ENCODE data around the gene LIPC. TPM values are rescaled to one million over a fixed set of nuclear protein-coding genes. Genes with fewer than 3 reads are reported as not detected.

LIPC gene
- polyA plus RNA-seq, 2 of the 4 experiments (the other 2 are of a cell fraction): 0.13 to 0.30 TPM

GRCh38 chr15:58546635-58547627 lies 115.1 kb downstream of the LIPC start (continued):
- TF ChIP-seq SMC3 (IDR thresholded peaks at IDR 0.05) (peak; percentile 48), FOSL2 (IDR thresholded peaks at IDR 0.05) (peak; percentile 87), FOSL2 (CRISPR knock-in tag; IDR thresholded peaks at IDR 0.05) (peak; percentile 97), JUN (IDR thresholded peaks at IDR 0.05) (peak in 1 of 2 experiments; percentile 62)

GRCh38 chr15:58547628-58548307 lies 116.0 kb downstream of the LIPC start:
- WGBS (ENCODE audit: missing lambda C conversion rate): 71% methylated on average over 9 of the region's 9 CpGs
- Histone ChIP-seq H3K27ac (peak overlapping the region; percentile 95), H3K9me3 (no peaks in the 10 kb centered on the region), H3K4me2 (peak overlapping the region; percentile 85), H3K4me3 (no peak overlapping the region), H3K4me1 (peaks cover 55% of the 10 kb centered on the region)
- CTCF ChIA-PET: interaction anchor here (0.5 to 2.3 kb wide), 18 partner anchors 8 to 987 kb away, joined by 3 to 9 read pairs (median 3); partner anchors contain the start of gene MINDY2
- POLR2A ChIA-PET: interaction anchor here (0.6 to 2.5 kb wide), 20 partner anchors 11 to 278 kb away, joined by 3 to 38 read pairs (median 5); partner anchors contain the start of genes ADAM10 and MINDY2
- DNase-seq (ENCODE audit: low read depth in 1 of 2, low spot score in 1 of 2) (no peak), FAIRE-seq (no peak), ATAC-seq (peak; percentile 31 to 33; a peak in 4 of 6 replicates)
- TF ChIP-seq RCOR1 (IDR thresholded peaks at IDR 0.05; ENCODE audit: low read depth, low read length) (no peak), TP53 (CRISPR knock-in tag; IDR thresholded peaks at IDR 0.05) (no peak), KDM5A (IDR thresholded peaks at IDR 0.05) (no peak)

GRCh38 chr15:58548308-58549012 lies 116.7 kb downstream of the LIPC start:
- WGBS (ENCODE audit: missing lambda C conversion rate): 97% methylated on average over 25 of the region's 26 CpGs
- Histone ChIP-seq H3K4me1 (peaks cover 55% of the 10 kb centered on the region), H3K9me3 (no peaks in the 10 kb centered on the region), H3K4me3 (no peak overlapping the region), H3K4me2 (peak overlapping the region; percentile 85; the same call in 1 of the 3 replicates), H3K27ac (peak overlapping the region; percentile 95)
- no peak for TF ChIP-seq HOXB5 (CRISPR knock-in tag; IDR thresholded peaks at IDR 0.05)
- no peak for TF ChIP-seq KDM1A (IDR thresholded peaks at IDR 0.05; ENCODE audit: low read depth)
- no peak for TF ChIP-seq REST (IDR thresholded peaks at IDR 0.05)
- no peak for TF ChIP-seq RNF2 (IDR thresholded peaks at IDR 0.05; ENCODE audit: borderline replicate concordance, low read depth)
- TF ChIP-seq ZC3H11A (IDR thresholded peaks at IDR 0.05): no peak
- TF ChIP-seq JUN (IDR thresholded peaks at IDR 0.05): no peak
- TF ChIP-seq ELK1 (IDR thresholded peaks at IDR 0.05; ENCODE audit: low read depth, low read length): no peak
- no peak for TF ChIP-seq NPAS2 (CRISPR knock-in tag; IDR thresholded peaks at IDR 0.05; ENCODE audit: borderline replicate concordance)
- no peak for TF ChIP-seq CBX8 (IDR thresholded peaks at IDR 0.05)
- TF ChIP-seq MAFK (IDR thresholded peaks at IDR 0.05; ENCODE audit: partially characterized antibody): no peak
- TF ChIP-seq PHF8 (IDR thresholded peaks at IDR 0.05; ENCODE audit: borderline replicate concordance, low read depth): no peak
- no peak for TF ChIP-seq E2F6 (IDR thresholded peaks at IDR 0.05; ENCODE audit: borderline replicate concordance, low read depth)
- TF ChIP-seq NR3C1 (IDR thresholded peaks at IDR 0.05): no peak
- CTCF ChIA-PET: interaction anchor here (0.5 to 1.6 kb wide), 11 partner anchors 10 to 479 kb away, joined by 3 to 7 read pairs (median 4); partner anchors contain the start of gene MINDY2
- FAIRE-seq (no peak), ATAC-seq (no peak), DNase-seq (ENCODE audit: low read depth in 1 of 2, low spot score in 1 of 2) (no peak)
- POLR2A ChIA-PET: no interaction called here
